Erythroblast (primary cell): ENCODE data around the gene RPL31.

Experiments
- GATA1 ChIP-seq: IDR thresholded peaks from 2 replicates; pipeline ENCODE4 v1.6.1; 2011; ENCODE audit warnings: low read depth, mild to moderate bottlenecking, control low read depth, low read length, moderate library complexity
- POLR2A ChIP-seq: IDR thresholded peaks from 2 replicates; pipeline ENCODE4 v1.6.1; 2011; ENCODE audit warnings: mild to moderate bottlenecking, low read length

- TF ChIP-seq POLR2A (no peak), GATA1 (no peak)
These were observed 49.6 kb upstream of the RPL31 start for GRCh38 chr2:100952512-100952911.
